ENCODE data around the gene IER5. TPM values are rescaled to one million over a fixed set of nuclear protein-coding genes. Genes with fewer than 3 reads are reported as not detected.
A peak's percentile ranks its signal among the peaks of the same experiment; 100 is the strongest.

The IER5 gene
- polyA plus RNA-seq, 2 of the 4 experiments (the other 2 are of a cell fraction), result 26.8 to 40.2 TPM

- no peak for TF ChIP-seq PBX3 (IDR thresholded peaks at IDR 0.05)
- TF ChIP-seq GATA3 (IDR thresholded peaks at IDR 0.05; ENCODE audit: borderline replicate concordance), result no peak
- TF ChIP-seq EP300 (IDR thresholded peaks at IDR 0.05), result peak in 1 of 2 experiments; percentile 28; a peak in 1 of 5 replicates
- no peak for TF ChIP-seq EHMT2 (IDR thresholded peaks at IDR 0.05; ENCODE audit: low read depth)
- no peak for TF ChIP-seq ELK1 (IDR thresholded peaks at IDR 0.05; ENCODE audit: low read depth, low read length)
- TF ChIP-seq KDM5A (IDR thresholded peaks at IDR 0.05), result no peak
- TF ChIP-seq POLR2A (IDR thresholded peaks at IDR 0.05; ENCODE audit: low read length), result peak; percentile 47; the same call in 1 of the 2 replicates
- TF ChIP-seq, protein P1, sequence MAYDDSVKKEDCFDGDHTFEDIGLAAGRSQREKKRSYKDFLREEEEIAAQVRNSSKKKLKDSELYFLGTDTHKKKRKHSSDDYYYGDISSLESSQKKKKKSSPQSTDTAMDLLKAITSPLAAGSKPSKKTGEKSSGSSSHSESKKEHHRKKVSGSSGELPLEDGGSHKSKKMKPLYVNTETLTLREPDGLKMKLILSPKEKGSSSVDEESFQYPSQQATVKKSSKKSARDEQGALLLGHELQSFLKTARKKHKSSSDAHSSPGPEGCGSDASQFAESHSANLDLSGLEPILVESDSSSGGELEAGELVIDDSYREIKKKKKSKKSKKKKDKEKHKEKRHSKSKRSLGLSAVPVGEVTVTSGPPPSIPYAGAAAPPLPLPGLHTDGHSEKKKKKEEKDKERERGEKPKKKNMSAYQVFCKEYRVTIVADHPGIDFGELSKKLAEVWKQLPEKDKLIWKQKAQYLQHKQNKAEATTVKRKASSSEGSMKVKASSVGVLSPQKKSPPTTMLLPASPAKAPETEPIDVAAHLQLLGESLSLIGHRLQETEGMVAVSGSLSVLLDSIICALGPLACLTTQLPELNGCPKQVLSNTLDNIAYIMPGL (CRISPR knock-in tag; IDR thresholded peaks at IDR 0.05; ENCODE audit: borderline replicate concordance), result no peak
- no peak for TF ChIP-seq POLR2AphosphoS2 (conservative IDR thresholded peaks at IDR 0.05; ENCODE audit: low read length)
- no peak for TF ChIP-seq CHD4 (IDR thresholded peaks at IDR 0.05; ENCODE audit: borderline replicate concordance)
- peak; percentile 93 for TF ChIP-seq E2F6 (IDR thresholded peaks at IDR 0.05; ENCODE audit: borderline replicate concordance, low read depth)
- no peak for TF ChIP-seq MYC (IDR thresholded peaks at IDR 0.05; ENCODE audit: borderline replicate concordance, low read length)
- no peak for TF ChIP-seq HEYL (CRISPR knock-in tag; IDR thresholded peaks at IDR 0.05)
- TF ChIP-seq CBX8 (IDR thresholded peaks at IDR 0.05), result no peak
- TF ChIP-seq ESRRA (IDR thresholded peaks at IDR 0.05; ENCODE audit: borderline replicate concordance, low read length), result no peak
- peak; percentile 95 for TF ChIP-seq HOXB13 (CRISPR knock-in tag; IDR thresholded peaks at IDR 0.05; ENCODE audit: low read depth)
- TF ChIP-seq, protein P2, sequence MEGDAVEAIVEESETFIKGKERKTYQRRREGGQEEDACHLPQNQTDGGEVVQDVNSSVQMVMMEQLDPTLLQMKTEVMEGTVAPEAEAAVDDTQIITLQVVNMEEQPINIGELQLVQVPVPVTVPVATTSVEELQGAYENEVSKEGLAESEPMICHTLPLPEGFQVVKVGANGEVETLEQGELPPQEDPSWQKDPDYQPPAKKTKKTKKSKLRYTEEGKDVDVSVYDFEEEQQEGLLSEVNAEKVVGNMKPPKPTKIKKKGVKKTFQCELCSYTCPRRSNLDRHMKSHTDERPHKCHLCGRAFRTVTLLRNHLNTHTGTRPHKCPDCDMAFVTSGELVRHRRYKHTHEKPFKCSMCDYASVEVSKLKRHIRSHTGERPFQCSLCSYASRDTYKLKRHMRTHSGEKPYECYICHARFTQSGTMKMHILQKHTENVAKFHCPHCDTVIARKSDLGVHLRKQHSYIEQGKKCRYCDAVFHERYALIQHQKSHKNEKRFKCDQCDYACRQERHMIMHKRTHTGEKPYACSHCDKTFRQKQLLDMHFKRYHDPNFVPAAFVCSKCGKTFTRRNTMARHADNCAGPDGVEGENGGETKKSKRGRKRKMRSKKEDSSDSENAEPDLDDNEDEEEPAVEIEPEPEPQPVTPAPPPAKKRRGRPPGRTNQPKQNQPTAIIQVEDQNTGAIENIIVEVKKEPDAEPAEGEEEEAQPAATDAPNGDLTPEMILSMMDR (IDR thresholded peaks at IDR 0.05), result no peak
- TF ChIP-seq JUNB (IDR thresholded peaks at IDR 0.05), result no peak
- no peak for TF ChIP-seq ZSCAN20 (CRISPR knock-in tag; IDR thresholded peaks at IDR 0.05)
- peak; percentile 54; the same call in 1 of the 2 replicates for TF ChIP-seq FOXS1 (CRISPR knock-in tag; IDR thresholded peaks at IDR 0.05)
- TF ChIP-seq TFCP2L1 (CRISPR knock-in tag; IDR thresholded peaks at IDR 0.05), result peak; percentile 74; the same call in 1 of the 2 replicates
- TF ChIP-seq FOSB (CRISPR knock-in tag; IDR thresholded peaks at IDR 0.05), result no peak
- peak; percentile 16; the same call in 1 of the 2 replicates for TF ChIP-seq NPAS2 (CRISPR knock-in tag; IDR thresholded peaks at IDR 0.05; ENCODE audit: borderline replicate concordance)
- TF ChIP-seq MAX (IDR thresholded peaks at IDR 0.05), result peak; percentile 91
- no peak for TF ChIP-seq HDAC2 (IDR thresholded peaks at IDR 0.05)
- no peak for TF ChIP-seq NR3C1 (IDR thresholded peaks at IDR 0.05)
- TF ChIP-seq, protein P3, sequence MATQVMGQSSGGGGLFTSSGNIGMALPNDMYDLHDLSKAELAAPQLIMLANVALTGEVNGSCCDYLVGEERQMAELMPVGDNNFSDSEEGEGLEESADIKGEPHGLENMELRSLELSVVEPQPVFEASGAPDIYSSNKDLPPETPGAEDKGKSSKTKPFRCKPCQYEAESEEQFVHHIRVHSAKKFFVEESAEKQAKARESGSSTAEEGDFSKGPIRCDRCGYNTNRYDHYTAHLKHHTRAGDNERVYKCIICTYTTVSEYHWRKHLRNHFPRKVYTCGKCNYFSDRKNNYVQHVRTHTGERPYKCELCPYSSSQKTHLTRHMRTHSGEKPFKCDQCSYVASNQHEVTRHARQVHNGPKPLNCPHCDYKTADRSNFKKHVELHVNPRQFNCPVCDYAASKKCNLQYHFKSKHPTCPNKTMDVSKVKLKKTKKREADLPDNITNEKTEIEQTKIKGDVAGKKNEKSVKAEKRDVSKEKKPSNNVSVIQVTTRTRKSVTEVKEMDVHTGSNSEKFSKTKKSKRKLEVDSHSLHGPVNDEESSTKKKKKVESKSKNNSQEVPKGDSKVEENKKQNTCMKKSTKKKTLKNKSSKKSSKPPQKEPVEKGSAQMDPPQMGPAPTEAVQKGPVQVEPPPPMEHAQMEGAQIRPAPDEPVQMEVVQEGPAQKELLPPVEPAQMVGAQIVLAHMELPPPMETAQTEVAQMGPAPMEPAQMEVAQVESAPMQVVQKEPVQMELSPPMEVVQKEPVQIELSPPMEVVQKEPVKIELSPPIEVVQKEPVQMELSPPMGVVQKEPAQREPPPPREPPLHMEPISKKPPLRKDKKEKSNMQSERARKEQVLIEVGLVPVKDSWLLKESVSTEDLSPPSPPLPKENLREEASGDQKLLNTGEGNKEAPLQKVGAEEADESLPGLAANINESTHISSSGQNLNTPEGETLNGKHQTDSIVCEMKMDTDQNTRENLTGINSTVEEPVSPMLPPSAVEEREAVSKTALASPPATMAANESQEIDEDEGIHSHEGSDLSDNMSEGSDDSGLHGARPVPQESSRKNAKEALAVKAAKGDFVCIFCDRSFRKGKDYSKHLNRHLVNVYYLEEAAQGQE (IDR thresholded peaks at IDR 0.05), result no peak
- peak; percentile 69; the same call in 1 of the 2 replicates for TF ChIP-seq ZNF302 (CRISPR knock-in tag; IDR thresholded peaks at IDR 0.05)
These were observed 16.9 kb downstream of the IER5 start (continued) for GRCh38 chr1:181105134-181106021.
